HepG2 (cell line): ENCODE data around the gene TMC4. TPM values are rescaled to one million over a fixed set of nuclear protein-coding genes. Genes with fewer than 3 reads are reported as not detected.

ENCODE experiments used
- CCAR2 ChIP-seq: fragments of 200-400 bp; formaldehyde crosslinking; optimal IDR thresholded peaks from 2 replicates; pipeline ENCODE3; 2018; ENCODE audit warnings: low read depth, mild to moderate bottlenecking, low read length, moderate library complexity
- JDP2 ChIP-seq: sonication (generic); formaldehyde crosslinking; IDR thresholded peaks from 2 replicates; pipeline ENCODE4 v1.8.1; 2022; ENCODE audit warnings: missing genetic modification reagents, borderline replicate concordance
- JUND ChIP-seq: sonication (generic); formaldehyde crosslinking; IDR thresholded peaks from 2 replicates; pipeline ENCODE4 v1.8.0; 2022; ENCODE audit warnings: mild to moderate bottlenecking, missing genetic modification reagents
- MTA3 ChIP-seq: sonication (generic); formaldehyde crosslinking; IDR thresholded peaks from 2 replicates; pipeline ENCODE4 v1.4.0; 2020; ENCODE audit warnings: missing genetic modification reagents
- MYC ChIP-seq: sonication (generic); formaldehyde crosslinking; IDR thresholded peaks from 2 replicates; pipeline ENCODE4 v1.9.0; 2021; ENCODE audit warnings: missing genetic modification reagents, borderline replicate concordance
- NFE2 ChIP-seq: sonication (generic); formaldehyde crosslinking; IDR thresholded peaks from 2 replicates; pipeline ENCODE4 v1.4.0; 2020; ENCODE audit warnings: missing genetic modification reagents
- POLR2AphosphoS2 ChIP-seq: IDR thresholded peaks from 2 replicates; pipeline ENCODE4 v1.6.1; 2011; ENCODE audit warnings: low read depth, low read length, improper control_type of control experiment
- ZGPAT ChIP-seq: IDR thresholded peaks from 2 replicates; pipeline ENCODE4 v1.6.1; 2016; ENCODE audit warnings: mild to moderate bottlenecking
- ZNF136 ChIP-seq: sonication (generic); formaldehyde crosslinking; IDR thresholded peaks from 2 replicates; pipeline ENCODE4 v1.8.1; 2022; ENCODE audit warnings: low read depth, mild to moderate bottlenecking, moderate library complexity, missing genetic modification reagents
- ZNF607 ChIP-seq: sonication (generic); formaldehyde crosslinking; IDR thresholded peaks from 2 replicates; pipeline ENCODE4 v1.5.1; 2020; ENCODE audit warnings: missing genetic modification reagents, mild to moderate bottlenecking, borderline replicate concordance
- ZSCAN29 ChIP-seq: sonication (generic); formaldehyde crosslinking; conservative IDR thresholded peaks from 2 replicates; pipeline ENCODE4 v1.4.0; 2020; ENCODE audit warnings: mild to moderate bottlenecking, missing genetic modification reagents
- polyA plus RNA-seq, 8 experiments: library from polyadenylated mRNA; depleted of rRNA in 3 of 8; stranded (reverse) in 7 of 8; unstranded in 1 of 8; fragments of >200 nt; fragmentation: Illumina TruSeq in 4 of 8; extraction: Trizol in 4 of 8; gene quantifications; 2 replicates each; pipeline versions ENCODE4 v1.2.1 to v1.2.3, GENCODE V29; 2011 to 2016; ENCODE audit warnings: low read depth in 4 of 8, missing spikeins in 1 of 8, mixed read lengths in 1 of 8; ENCODE audit not compliant: insufficient read depth in 1 of 8
- total RNA-seq, 5 experiments: library from RNA; depleted of rRNA; stranded (reverse); fragments of >200 nt; fragmentation: Illumina TruSeq; extraction: Trizol; gene quantifications; 2 replicates each; pipeline ENCODE4 v1.2.3, GENCODE V29; 2016; ENCODE audit warnings: low read depth in 1 of 5
- TF ChIP-seq, protein P1 (sequence below): sonication (generic); formaldehyde crosslinking; IDR thresholded peaks from 2 replicates; pipeline ENCODE4 v1.8.0; 2022; ENCODE audit warnings: mild to moderate bottlenecking, missing genetic modification reagents, borderline replicate concordance
- TF ChIP-seq, protein P2 (sequence below): IDR thresholded peaks from 2 replicates; pipeline ENCODE4 v1.6.1; 2012; ENCODE audit warnings: low read length, improper control_type of control experiment
- TF ChIP-seq, protein P3 (sequence below): sonication (generic); formaldehyde crosslinking; IDR thresholded peaks from 2 replicates; pipeline ENCODE4 v1.4.0; 2020; ENCODE audit warnings: missing genetic modification reagents
- TF ChIP-seq, protein P4 (sequence below): sonication (generic); formaldehyde crosslinking; IDR thresholded peaks from 2 replicates; pipeline ENCODE4 v1.5.0; 2020; ENCODE audit warnings: mild to moderate bottlenecking, missing genetic modification reagents

The TMC4 gene
- total and polyA plus RNA-seq, 2 of the 13 experiments (the other 11 are each of a cell fraction or from before 2014, with no cell fraction given), result 0.13 to 0.24 TPM

- TF ChIP-seq, protein P1, sequence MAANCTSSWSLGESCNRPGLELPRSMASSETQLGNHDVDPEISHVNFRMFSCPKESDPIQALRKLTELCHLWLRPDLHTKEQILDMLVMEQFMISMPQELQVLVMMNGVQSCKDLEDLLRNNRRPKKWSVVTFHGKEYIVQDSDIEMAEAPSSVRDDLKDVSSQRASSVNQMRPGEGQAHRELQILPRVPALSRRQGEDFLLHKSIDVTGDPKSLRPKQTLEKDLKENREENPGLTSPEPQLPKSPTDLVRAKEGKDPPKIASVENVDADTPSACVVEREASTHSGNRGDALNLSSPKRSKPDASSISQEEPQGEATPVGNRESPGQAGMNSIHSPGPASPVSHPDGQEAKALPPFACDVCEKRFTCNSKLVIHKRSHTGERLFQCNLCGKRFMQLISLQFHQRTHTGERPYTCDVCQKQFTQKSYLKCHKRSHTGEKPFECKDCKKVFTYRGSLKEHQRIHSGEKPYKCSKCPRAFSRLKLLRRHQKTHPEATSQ (CRISPR knock-in tag), result 0 out of 2 replicates have a peak, but pooled peaks have one; percentile 26
- TF ChIP-seq ZSCAN29 (CRISPR knock-in tag) (no peak), POLR2AphosphoS2 (no peak), MYC (CRISPR knock-in tag) (peak; percentile 71; the same call in 1 of the 2 replicates), JDP2 (CRISPR knock-in tag) (no peak), ZGPAT (peak; percentile 62; the same call in 1 of the 2 replicates), JUND (CRISPR knock-in tag) (no peak), CCAR2 (no peak), MTA3 (CRISPR knock-in tag) (no peak), ZNF136 (CRISPR knock-in tag) (no peak), NFE2 (no peak), ZNF607 (CRISPR knock-in tag) (no peak; the same call in 1 of the 2 replicates)
- TF ChIP-seq, protein P2, sequence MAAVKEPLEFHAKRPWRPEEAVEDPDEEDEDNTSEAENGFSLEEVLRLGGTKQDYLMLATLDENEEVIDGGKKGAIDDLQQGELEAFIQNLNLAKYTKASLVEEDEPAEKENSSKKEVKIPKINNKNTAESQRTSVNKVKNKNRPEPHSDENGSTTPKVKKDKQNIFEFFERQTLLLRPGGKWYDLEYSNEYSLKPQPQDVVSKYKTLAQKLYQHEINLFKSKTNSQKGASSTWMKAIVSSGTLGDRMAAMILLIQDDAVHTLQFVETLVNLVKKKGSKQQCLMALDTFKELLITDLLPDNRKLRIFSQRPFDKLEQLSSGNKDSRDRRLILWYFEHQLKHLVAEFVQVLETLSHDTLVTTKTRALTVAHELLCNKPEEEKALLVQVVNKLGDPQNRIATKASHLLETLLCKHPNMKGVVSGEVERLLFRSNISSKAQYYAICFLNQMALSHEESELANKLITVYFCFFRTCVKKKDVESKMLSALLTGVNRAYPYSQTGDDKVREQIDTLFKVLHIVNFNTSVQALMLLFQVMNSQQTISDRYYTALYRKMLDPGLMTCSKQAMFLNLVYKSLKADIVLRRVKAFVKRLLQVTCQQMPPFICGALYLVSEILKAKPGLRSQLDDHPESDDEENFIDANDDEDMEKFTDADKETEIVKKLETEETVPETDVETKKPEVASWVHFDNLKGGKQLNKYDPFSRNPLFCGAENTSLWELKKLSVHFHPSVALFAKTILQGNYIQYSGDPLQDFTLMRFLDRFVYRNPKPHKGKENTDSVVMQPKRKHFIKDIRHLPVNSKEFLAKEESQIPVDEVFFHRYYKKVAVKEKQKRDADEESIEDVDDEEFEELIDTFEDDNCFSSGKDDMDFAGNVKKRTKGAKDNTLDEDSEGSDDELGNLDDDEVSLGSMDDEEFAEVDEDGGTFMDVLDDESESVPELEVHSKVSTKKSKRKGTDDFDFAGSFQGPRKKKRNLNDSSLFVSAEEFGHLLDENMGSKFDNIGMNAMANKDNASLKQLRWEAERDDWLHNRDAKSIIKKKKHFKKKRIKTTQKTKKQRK, result peak; percentile 79
- TF ChIP-seq, protein P3, sequence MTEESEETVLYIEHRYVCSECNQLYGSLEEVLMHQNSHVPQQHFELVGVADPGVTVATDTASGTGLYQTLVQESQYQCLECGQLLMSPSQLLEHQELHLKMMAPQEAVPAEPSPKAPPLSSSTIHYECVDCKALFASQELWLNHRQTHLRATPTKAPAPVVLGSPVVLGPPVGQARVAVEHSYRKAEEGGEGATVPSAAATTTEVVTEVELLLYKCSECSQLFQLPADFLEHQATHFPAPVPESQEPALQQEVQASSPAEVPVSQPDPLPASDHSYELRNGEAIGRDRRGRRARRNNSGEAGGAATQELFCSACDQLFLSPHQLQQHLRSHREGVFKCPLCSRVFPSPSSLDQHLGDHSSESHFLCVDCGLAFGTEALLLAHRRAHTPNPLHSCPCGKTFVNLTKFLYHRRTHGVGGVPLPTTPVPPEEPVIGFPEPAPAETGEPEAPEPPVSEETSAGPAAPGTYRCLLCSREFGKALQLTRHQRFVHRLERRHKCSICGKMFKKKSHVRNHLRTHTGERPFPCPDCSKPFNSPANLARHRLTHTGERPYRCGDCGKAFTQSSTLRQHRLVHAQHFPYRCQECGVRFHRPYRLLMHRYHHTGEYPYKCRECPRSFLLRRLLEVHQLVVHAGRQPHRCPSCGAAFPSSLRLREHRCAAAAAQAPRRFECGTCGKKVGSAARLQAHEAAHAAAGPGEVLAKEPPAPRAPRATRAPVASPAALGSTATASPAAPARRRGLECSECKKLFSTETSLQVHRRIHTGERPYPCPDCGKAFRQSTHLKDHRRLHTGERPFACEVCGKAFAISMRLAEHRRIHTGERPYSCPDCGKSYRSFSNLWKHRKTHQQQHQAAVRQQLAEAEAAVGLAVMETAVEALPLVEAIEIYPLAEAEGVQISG (CRISPR knock-in tag), result peak; percentile 76
- TF ChIP-seq, protein P4, sequence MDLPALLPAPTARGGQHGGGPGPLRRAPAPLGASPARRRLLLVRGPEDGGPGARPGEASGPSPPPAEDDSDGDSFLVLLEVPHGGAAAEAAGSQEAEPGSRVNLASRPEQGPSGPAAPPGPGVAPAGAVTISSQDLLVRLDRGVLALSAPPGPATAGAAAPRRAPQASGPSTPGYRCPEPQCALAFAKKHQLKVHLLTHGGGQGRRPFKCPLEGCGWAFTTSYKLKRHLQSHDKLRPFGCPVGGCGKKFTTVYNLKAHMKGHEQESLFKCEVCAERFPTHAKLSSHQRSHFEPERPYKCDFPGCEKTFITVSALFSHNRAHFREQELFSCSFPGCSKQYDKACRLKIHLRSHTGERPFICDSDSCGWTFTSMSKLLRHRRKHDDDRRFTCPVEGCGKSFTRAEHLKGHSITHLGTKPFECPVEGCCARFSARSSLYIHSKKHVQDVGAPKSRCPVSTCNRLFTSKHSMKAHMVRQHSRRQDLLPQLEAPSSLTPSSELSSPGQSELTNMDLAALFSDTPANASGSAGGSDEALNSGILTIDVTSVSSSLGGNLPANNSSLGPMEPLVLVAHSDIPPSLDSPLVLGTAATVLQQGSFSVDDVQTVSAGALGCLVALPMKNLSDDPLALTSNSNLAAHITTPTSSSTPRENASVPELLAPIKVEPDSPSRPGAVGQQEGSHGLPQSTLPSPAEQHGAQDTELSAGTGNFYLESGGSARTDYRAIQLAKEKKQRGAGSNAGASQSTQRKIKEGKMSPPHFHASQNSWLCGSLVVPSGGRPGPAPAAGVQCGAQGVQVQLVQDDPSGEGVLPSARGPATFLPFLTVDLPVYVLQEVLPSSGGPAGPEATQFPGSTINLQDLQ (CRISPR knock-in tag), result 0 out of 2 replicates have a peak, but pooled peaks have one; percentile 38
Measured at GRCh38 chr19:54159352-54160181, 13.4 kb downstream of the TMC4 start, which contains the start of gene LENG1 (continued).
